Measurements from ENCODE around the gene MYDGF. TPM values are rescaled to one million over a fixed set of nuclear protein-coding genes. Genes with fewer than 3 reads are reported as not detected.

The MYDGF gene
- total RNA-seq, 4 donors from 2014 or later = 22.8 to 59.2 (median 42.8) TPM

GRCh38 chr19:4695224-4695731 lies 25.1 kb upstream of the MYDGF start:
- H3K4me1 ChIP-seq = peaks cover 5 to 23% (median 18%) of the 10 kb centered on the region in 4 donors
- no peak overlapping the region for H3K4me3 ChIP-seq
- peak overlapping the region; percentile 23 to 62 (median 50) for H3K27ac ChIP-seq (replicated peaks in 1 of 4)
- H3K27me3 ChIP-seq = no peaks in the 10 kb centered on the region
- TF ChIP-seq POLR2A (IDR thresholded peaks at IDR 0.05; ENCODE audit: low read depth) (no peak), POLR2AphosphoS5 (IDR thresholded peaks at IDR 0.05) (peak in 1 of 2 donors; percentile 27)
- intact Hi-C loops (cut with DNase I) = no loop called here
- WGBS = 77% methylated on average over 17 of the region's 19 CpGs
- H3K9me3 ChIP-seq = no peaks in the 10 kb centered on the region
- peaks cover 64 to 99% (median 95%) of the 10 kb centered on the region in 4 donors for H3K36me3 ChIP-seq
- no peak for DNase-seq (ENCODE audit: extremely low spot score)

GRCh38 chr19:4694211-4694987 lies 24.3 kb upstream of the MYDGF start:
- H3K27ac ChIP-seq (replicated peaks in 1 of 4) = peak overlapping the region; percentile 23 to 62 (median 50)
- peaks cover 67 to 99% (median 95%) of the 10 kb centered on the region in 4 donors for H3K36me3 ChIP-seq

GRCh38 chr19:4693471-4694121 lies 23.5 kb upstream of the MYDGF start:
- Histone ChIP-seq H3K36me3 (peaks cover 74 to 99% (median 97%) of the 10 kb centered on the region in 4 donors), H3K27ac (replicated peaks in 1 of 4) (peak overlapping the region in 3 of 4 donors; percentile 13 to 48 (median 43))
- WGBS = 90% methylated on average over 15 of the region's 15 CpGs

More at GRCh38 chr19:4694211-4694987, 24.3 kb upstream of the MYDGF start:
- Histone ChIP-seq H3K4me1 (peaks cover 5 to 23% (median 18%) of the 10 kb centered on the region in 4 donors), H3K4me3 (no peak overlapping the region), H3K9me3 (no peaks in the 10 kb centered on the region), H3K27me3 (no peaks in the 10 kb centered on the region)
- intact Hi-C loops (cut with DNase I) = no loop called here
- TF ChIP-seq EP300 (IDR thresholded peaks at IDR 0.05) (no peak), CTCF (IDR thresholded peaks at IDR 0.05) (no peak), POLR2AphosphoS5 (IDR thresholded peaks at IDR 0.05) (peak in 1 of 2 donors; percentile 6)
- WGBS = 96% methylated on average over 20 of the region's 22 CpGs
- no peak for DNase-seq (ENCODE audit: extremely low spot score)

GRCh38 chr19:4693078-4693350 lies 22.9 kb upstream of the MYDGF start:
- 90% methylated on average over 2 of the region's 7 CpGs for WGBS
- Histone ChIP-seq H3K36me3 (peaks cover 77 to 99% (median 97%) of the 10 kb centered on the region in 4 donors), H3K27ac (replicated peaks in 1 of 4) (no peak overlapping the region), H3K4me3 (no peak overlapping the region), H3K4me1 (peaks cover 5 to 23% (median 18%) of the 10 kb centered on the region in 4 donors), H3K27me3 (no peaks in the 10 kb centered on the region), H3K9me3 (no peaks in the 10 kb centered on the region)
- no peak for TF ChIP-seq EP300 (IDR thresholded peaks at IDR 0.05)
- TF ChIP-seq POLR2AphosphoS5 (IDR thresholded peaks at IDR 0.05) = no peak
- TF ChIP-seq POLR2A (IDR thresholded peaks at IDR 0.05; ENCODE audit: low read depth) = no peak
- TF ChIP-seq CTCF (IDR thresholded peaks at IDR 0.05) = no peak
- intact Hi-C loops (cut with DNase I) = no loop called here
- DNase-seq (ENCODE audit: extremely low spot score) = no peak

More at GRCh38 chr19:4693471-4694121, 23.5 kb upstream of the MYDGF start:
- TF ChIP-seq POLR2A (IDR thresholded peaks at IDR 0.05; ENCODE audit: low read depth) = no peak
- no peak for TF ChIP-seq POLR2AphosphoS5 (IDR thresholded peaks at IDR 0.05)
- TF ChIP-seq EP300 (IDR thresholded peaks at IDR 0.05) = no peak
- TF ChIP-seq CTCF (IDR thresholded peaks at IDR 0.05) = no peak
- H3K4me1 ChIP-seq = peaks cover 5 to 23% (median 18%) of the 10 kb centered on the region in 4 donors
- no peak for DNase-seq (ENCODE audit: extremely low spot score)
- H3K9me3 ChIP-seq = no peaks in the 10 kb centered on the region
- intact Hi-C loops (cut with DNase I) = no loop called here
- H3K27me3 ChIP-seq = no peaks in the 10 kb centered on the region
- H3K4me3 ChIP-seq = no peak overlapping the region

Measured in esophagus muscularis mucosa (tissue), 4 donors.